Upper lobe of left lung (tissue), 6 donors: ENCODE results near the gene CD96. TPM values are rescaled to one million over a fixed set of nuclear protein-coding genes. Genes with fewer than 3 reads are reported as not detected.
"Not testable (repeated sequence)": the region's sequence is repeated elsewhere in the genome, so short reads cannot be mapped to it uniquely, and the experiment has no call there.

ENCODE experiments used
- ATAC-seq, 2 donors: fragments of 200-7000 bp; cut with Tn5 transposase; one replicate each; pipeline ENCODE4 v1.9.1; 2022; ENCODE audit warnings: mild to moderate bottlenecking in 2 of 2, moderate library complexity in 2 of 2; ENCODE audit not compliant: low FRiP score in 2 of 2
- DNase-seq, 2 donors: peaks; one replicate each; pipeline ENCODE4 v3.0.0-alpha.2; 2019 to 2020
- H3K27ac ChIP-seq, 4 donors: fragments of 200-600 bp; sonication (generic); one replicate each; pipeline ENCODE4 v1.5.1; 2016 to 2019
- H3K27me3 ChIP-seq, 4 donors: fragments of 200-600 bp; sonication (generic); one replicate each; pipeline ENCODE4 v1.5.1; 2017 to 2019
- H3K36me3 ChIP-seq, 4 donors: fragments of 200-600 bp; sonication (generic); one replicate each; pipeline ENCODE4 v1.5.1; 2016 to 2019
- H3K4me1 ChIP-seq, 4 donors: fragments of 200-600 bp; sonication (generic); one replicate each; pipeline ENCODE4 v1.5.1; 2018 to 2019
- H3K4me3 ChIP-seq, 4 donors: fragments of 200-600 bp; sonication (generic); one replicate each; pipeline ENCODE4 v1.5.1; 2017 to 2019; ENCODE audit warnings: mild to moderate bottlenecking in 2 of 4, moderate library complexity in 1 of 4
- H3K9me3 ChIP-seq, 4 donors: fragments of 200-600 bp; sonication (generic); one replicate each; pipeline ENCODE4 v1.5.1; 2018 to 2019
- EP300 ChIP-seq, 4 donors: sonication (generic); formaldehyde crosslinking; IDR thresholded peaks; one replicate each; pipeline ENCODE4 v1.5.1; 2017; ENCODE audit warnings: antibody characterized with exemption in 4 of 4, control low read depth in 2 of 4
- POLR2A ChIP-seq, 4 donors: fragments of 450-650 bp; IDR thresholded peaks; one replicate each; pipeline ENCODE4 v1.5.1; 2016 to 2017; ENCODE audit warnings: antibody characterized with exemption in 4 of 4, mild to moderate bottlenecking in 2 of 4
- POLR2AphosphoS5 ChIP-seq, 2 donors: sonication (generic); formaldehyde crosslinking; IDR thresholded peaks; one replicate each; pipeline ENCODE4 v1.5.1; 2017; ENCODE audit warnings: antibody characterized with exemption in 2 of 2
- WGBS, 2 donors: methylation state at CpG; one replicate each; pipeline ENCODE4 v1.1.5; 2017 to 2018; 5-methylcytosine and 5-hydroxymethylcytosine counted together
- total RNA-seq, 6 donors: library from RNA; depleted of rRNA in 4 of 6; stranded (reverse); fragments of >200 nt in 4 of 6; gene quantifications; one replicate each; pipeline versions ENCODE4 v1.1.0 to v1.2.1, GENCODE V29; 2016 to 2021
- TF ChIP-seq, protein P1 (sequence below), 6 experiments: fragments of 450-650 bp in 4 of 6; fragments of 200-600 bp in 2 of 6; sonication (generic) in 2 of 6; IDR thresholded peaks; one replicate each; pipeline ENCODE4 v1.5.1; 2016 to 2019; ENCODE audit warnings: antibody characterized with exemption in 6 of 6
- donor health status: DM: no; HTN: no; CAD: no; lungs with moderate emphysema.
- donor health status: DM: no; HTN: yes; CAD: no; lungs with severe emphysema.

CD96 gene
- total RNA-seq, 6 donors from 2014 or later, result 2.4 to 18.2 (median 4.4) TPM

DNA sequence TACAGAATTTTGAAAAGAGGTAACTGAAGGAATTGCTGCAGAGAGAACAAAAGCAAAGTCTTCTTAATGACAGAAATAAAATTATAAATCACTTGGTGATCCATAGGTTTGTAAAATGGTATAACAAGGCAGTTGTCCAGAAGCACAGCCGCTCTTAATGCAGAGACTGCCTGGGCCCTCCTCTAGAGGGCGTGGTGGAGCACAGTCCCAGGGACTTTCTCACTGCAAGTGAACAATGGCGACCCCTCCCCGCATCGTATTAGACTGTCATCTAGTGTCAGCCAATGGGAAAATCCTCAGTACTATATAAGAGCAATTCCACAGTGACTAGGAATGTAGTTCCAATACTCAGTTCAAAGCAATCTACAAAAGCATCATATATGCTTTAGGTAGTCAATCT, 79.5 kb downstream of the CD96 start:
- ATAC-seq (peak in 1 of 2 donors; percentile 22), DNase-seq (no peak)
- Histone ChIP-seq H3K9me3 (no peaks in the 10 kb centered on the region), H3K36me3 (no peaks in the 10 kb centered on the region), H3K27me3 (no peaks in the 10 kb centered on the region), H3K27ac (no peak overlapping the region), H3K4me3 (no peak overlapping the region), H3K4me1 (no peaks in the 10 kb centered on the region)
- TF ChIP-seq EP300 (IDR thresholded peaks at IDR 0.05), result no peak
- TF ChIP-seq POLR2A (IDR thresholded peaks at IDR 0.05), result no peak
- TF ChIP-seq, protein P1, sequence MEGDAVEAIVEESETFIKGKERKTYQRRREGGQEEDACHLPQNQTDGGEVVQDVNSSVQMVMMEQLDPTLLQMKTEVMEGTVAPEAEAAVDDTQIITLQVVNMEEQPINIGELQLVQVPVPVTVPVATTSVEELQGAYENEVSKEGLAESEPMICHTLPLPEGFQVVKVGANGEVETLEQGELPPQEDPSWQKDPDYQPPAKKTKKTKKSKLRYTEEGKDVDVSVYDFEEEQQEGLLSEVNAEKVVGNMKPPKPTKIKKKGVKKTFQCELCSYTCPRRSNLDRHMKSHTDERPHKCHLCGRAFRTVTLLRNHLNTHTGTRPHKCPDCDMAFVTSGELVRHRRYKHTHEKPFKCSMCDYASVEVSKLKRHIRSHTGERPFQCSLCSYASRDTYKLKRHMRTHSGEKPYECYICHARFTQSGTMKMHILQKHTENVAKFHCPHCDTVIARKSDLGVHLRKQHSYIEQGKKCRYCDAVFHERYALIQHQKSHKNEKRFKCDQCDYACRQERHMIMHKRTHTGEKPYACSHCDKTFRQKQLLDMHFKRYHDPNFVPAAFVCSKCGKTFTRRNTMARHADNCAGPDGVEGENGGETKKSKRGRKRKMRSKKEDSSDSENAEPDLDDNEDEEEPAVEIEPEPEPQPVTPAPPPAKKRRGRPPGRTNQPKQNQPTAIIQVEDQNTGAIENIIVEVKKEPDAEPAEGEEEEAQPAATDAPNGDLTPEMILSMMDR (IDR thresholded peaks at IDR 0.05), result peak in 1 of 6 experiments; percentile 25
- WGBS, 2 donors, result 74 to 81% methylated on average over 5 of the region's 5 CpGs

DNA sequence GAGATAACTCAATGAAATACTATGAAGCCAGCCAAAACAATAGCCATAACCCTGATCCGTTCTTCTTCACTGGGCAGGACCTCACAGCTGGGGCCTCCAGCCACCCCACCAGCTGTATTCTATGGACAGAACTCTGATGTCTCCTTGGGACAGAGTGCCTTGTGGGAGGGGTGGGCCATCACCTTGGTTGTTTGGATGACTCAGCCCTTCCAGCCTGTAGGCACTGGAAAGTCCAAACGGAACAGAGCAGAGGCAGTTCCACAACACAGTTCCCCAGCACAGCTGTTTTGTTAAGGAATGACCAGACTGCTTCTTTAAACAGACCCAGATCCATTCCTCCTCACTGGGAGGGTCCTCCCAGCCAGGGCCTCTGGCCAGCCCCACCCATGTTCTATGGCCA, 85.1 kb downstream of the CD96 start:
- no peaks in the 10 kb centered on the region for H3K36me3 ChIP-seq
- peaks cover 0 to 8% (median 0%) of the 10 kb centered on the region in 4 donors for H3K9me3 ChIP-seq
- no peak overlapping the region for H3K27ac ChIP-seq
- no peak for TF ChIP-seq POLR2AphosphoS5 (IDR thresholded peaks at IDR 0.05)
- TF ChIP-seq, protein P1 (IDR thresholded peaks at IDR 0.05), result no peak
- TF ChIP-seq POLR2A (IDR thresholded peaks at IDR 0.05), result no peak
- no peak for TF ChIP-seq EP300 (IDR thresholded peaks at IDR 0.05)
- H3K4me1 ChIP-seq, result no peaks in the 10 kb centered on the region
- DNase-seq (no peak), ATAC-seq (no peak)
- no peaks in the 10 kb centered on the region for H3K27me3 ChIP-seq
- 66 to 88% methylated on average over 1 to 2 of the region's 2 CpGs for WGBS, 2 donors
- H3K4me3 ChIP-seq, result no peak overlapping the region

DNA sequence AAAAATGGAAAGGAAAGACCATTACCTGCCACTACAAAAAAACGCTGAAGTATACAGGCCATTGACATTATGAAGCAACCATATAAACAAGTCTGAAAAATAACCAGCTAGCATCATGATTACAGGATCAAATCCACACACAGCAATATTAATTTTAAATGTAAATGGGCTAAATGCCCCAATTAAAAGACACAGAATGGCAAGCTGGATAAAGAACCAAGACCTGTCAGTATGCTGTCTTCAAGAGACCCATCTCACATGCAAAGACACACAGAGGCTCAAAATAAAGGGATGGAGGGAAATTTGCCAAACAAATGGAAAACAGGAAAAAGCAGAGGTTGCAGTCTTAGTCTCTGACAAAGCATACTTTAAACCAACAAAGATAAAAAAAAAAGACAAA, 87.0 kb downstream of the CD96 start:
- H3K4me3 ChIP-seq, H3K27ac ChIP-seq, H3K36me3 ChIP-seq, H3K27me3 ChIP-seq, H3K4me1 ChIP-seq, ATAC-seq, DNase-seq, H3K9me3 ChIP-seq: not testable (repeated sequence)
- WGBS, 2 donors, result 88 to 94% methylated on average over 1 of the region's 1 CpG

DNA sequence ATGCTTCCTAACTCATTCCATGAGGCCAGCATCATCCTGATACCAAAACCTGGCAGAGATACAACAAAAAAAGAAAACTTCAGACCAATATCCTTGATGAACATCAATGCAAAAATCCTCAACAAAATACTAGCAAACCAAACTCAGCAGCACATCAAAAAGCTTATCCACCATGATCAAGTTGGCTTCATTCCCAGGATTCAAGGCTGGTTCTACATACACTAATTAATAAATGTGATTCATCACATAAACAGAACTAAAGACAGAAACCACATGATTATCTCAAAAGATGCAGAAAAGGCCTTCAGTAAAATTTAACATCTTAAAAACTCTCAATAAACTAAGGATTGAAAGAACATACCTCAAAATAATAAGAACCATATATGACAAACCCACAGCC, 88.6 kb downstream of the CD96 start:
- not testable (repeated sequence) for H3K4me3 ChIP-seq, H3K27ac ChIP-seq, DNase-seq, H3K9me3 ChIP-seq, H3K36me3 ChIP-seq, H3K27me3 ChIP-seq, ATAC-seq, H3K4me1 ChIP-seq

DNA sequence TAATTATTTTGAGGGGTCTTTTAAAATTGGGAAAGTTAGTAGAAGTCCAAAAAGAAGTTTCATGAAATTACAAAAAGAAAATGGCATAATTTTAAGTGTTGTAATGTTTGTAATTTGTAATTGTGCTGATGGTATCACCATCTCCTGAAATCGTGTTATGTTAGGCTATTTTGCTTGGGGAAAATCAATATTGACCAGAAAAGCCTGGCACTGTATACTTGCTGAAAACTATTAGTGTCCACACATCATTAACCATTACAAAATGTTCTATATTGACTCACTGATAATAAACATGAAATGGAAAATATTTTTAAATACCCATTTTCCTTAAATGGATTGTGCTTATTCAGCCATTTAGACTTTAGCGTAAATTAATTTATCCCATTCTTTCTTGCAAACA, 93.4 kb downstream of the CD96 start:
- no peaks in the 10 kb centered on the region for H3K4me1 ChIP-seq
- H3K27me3 ChIP-seq, result no peaks in the 10 kb centered on the region
- no peak overlapping the region for H3K4me3 ChIP-seq
- no peaks in the 10 kb centered on the region for H3K36me3 ChIP-seq
- H3K27ac ChIP-seq, result no peak overlapping the region
- WGBS, 2 donors, result 71 to 75% methylated on average over 2 of the region's 2 CpGs
- TF ChIP-seq POLR2A (IDR thresholded peaks at IDR 0.05) (no peak), EP300 (IDR thresholded peaks at IDR 0.05) (no peak), POLR2AphosphoS5 (IDR thresholded peaks at IDR 0.05) (no peak)
- TF ChIP-seq, protein P1 (IDR thresholded peaks at IDR 0.05), result no peak
- H3K9me3 ChIP-seq, result no peaks in the 10 kb centered on the region
- DNase-seq, result no peak
- ATAC-seq, result no peak

DNA sequence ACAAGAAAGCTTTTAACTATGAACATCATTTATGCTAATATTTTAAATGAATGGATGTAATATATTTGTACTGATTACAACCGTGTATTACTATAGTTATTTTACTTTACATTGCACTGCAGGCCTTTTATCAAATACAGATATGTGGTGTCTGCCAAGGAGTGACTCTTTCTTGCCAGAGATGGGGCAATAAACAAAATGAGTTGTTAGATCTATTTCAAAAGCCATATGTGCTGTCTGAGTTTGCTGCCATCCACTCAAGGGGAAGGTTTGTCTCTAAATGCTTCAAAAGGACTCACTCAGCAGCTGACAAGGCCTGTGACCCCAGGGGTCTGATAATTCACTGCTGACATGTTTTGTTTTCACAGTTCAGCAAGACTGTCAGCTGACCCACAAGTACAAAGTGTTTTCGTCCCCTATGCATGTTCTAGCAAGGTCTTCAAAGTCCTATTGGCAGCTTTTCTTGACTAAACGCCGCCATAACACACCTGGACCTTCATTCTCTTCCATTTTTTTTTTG, 94.4 kb downstream of the CD96 start:
- Histone ChIP-seq H3K27me3 (no peaks in the 10 kb centered on the region), H3K4me1 (no peaks in the 10 kb centered on the region), H3K9me3 (no peaks in the 10 kb centered on the region), H3K4me3 (no peak overlapping the region), H3K36me3 (no peaks in the 10 kb centered on the region), H3K27ac (no peak overlapping the region)
- DNase-seq (no peak), ATAC-seq (no peak)
- TF ChIP-seq POLR2AphosphoS5 (IDR thresholded peaks at IDR 0.05), result no peak
- no peak for TF ChIP-seq EP300 (IDR thresholded peaks at IDR 0.05)
- TF ChIP-seq, protein P1 (IDR thresholded peaks at IDR 0.05), result no peak
- TF ChIP-seq POLR2A (IDR thresholded peaks at IDR 0.05), result no peak
- 67 to 68% methylated on average over 4 of the region's 4 CpGs for WGBS, 2 donors
